ENCODE measurements around the gene TAS2R30.
"Not testable (repeated sequence)": the region's sequence is repeated elsewhere in the genome, so short reads cannot be mapped to it uniquely, and the experiment has no call there.

Gene TAS2R30

DNA sequence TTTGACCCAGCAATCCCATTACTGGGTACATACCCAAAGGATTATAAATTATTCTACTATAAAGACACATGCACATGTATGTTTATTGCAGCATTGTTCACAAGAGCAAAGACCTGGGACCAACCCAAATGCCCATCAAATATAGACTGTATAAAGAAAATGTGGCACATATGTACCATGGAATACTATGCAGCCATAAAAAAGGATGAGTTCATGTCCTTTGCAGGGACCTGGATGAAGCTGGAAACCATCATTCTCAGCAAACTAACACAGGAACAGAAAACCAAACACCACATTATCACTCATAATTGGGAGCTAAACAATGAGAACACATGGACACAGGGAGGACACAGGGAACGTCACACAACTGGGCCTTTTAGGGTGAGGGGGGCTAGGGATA lies 20.3 kb downstream of the TAS2R30 start:
- not testable (repeated sequence) for DNase-seq

DNA sequence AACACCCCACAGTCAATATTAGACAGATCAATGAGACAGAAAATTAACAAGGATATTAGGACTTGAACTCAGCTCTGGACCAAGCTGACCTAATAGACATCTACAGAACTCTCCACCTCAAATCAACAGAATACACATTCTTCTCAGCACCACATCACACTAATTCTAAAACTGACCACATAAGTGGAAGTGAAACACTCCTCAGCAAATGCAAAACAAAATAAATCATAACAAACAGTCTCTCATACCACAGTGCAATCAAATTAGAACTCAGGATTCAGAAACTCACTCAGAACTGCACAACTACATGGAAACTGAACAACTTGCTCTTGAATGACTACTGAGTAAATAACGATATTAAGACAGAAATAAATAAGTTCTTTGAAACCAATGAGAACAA lies 23.2 kb downstream of the TAS2R30 start:
- not testable (repeated sequence) for DNase-seq

- no peak for DNase-seq
These were observed 25.6 kb downstream of the TAS2R30 start for GRCh38 chr12:11108862-11109261.

DNA sequence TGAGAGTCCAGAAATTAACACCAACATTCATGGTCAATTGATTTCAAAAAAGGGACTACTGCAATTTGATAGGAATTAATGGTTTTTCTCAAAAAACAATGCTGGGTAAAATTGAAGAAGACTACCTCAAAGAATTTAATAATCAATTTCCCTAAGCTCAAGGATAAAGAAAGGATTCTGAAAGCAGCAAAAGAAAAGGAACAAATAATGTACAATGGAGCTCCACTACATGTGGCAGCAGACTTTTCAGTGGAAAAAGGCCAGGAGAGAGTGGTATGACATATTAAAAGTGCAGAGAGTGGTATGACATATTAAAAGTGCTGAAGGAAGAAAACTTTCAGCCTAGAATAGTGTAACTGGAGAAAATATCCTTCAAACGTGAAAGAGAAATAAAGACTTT lies 26.7 kb downstream of the TAS2R30 start:
- no peak for DNase-seq

DNA sequence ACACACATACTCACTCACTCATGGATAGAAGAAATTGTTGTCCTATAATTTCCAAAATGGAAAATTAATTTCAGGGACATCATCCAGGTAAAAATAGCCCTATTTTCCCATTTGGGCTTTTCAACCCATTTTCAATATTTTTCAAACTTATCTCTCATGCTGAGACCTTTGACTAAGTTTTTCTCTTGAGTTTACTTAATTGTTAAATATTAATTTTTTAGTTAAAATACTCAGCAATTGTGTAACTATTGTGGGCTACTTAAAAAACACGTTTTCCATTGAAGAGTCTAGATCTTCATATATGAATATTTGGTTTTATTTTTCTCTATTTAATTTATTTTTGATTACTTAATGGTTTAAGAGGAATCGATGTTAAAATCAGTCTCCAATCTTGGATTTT lies 28.2 kb downstream of the TAS2R30 start:
- DNase-seq: no peak

GRCh38 chr12:11105546-11105945 lies 28.9 kb downstream of the TAS2R30 start:
- no peak for DNase-seq

GRCh38 chr12:11094910-11095309 lies 39.5 kb downstream of the TAS2R30 start:
- DNase-seq: not testable (repeated sequence)

- no peak for DNase-seq
These were observed 42.3 kb downstream of the TAS2R30 start, which contains the start of gene TAS2R43 for GRCh38 chr12:11092128-11092527. Gene TAS2R43, minus strand, starts transcription at chr12:11092313. Its CDS starts 84 bp downstream, at chr12:11092229.

- DNase-seq: no peak
These were observed 45.2 kb downstream of the TAS2R30 start for GRCh38 chr12:11089246-11089645.

DNA sequence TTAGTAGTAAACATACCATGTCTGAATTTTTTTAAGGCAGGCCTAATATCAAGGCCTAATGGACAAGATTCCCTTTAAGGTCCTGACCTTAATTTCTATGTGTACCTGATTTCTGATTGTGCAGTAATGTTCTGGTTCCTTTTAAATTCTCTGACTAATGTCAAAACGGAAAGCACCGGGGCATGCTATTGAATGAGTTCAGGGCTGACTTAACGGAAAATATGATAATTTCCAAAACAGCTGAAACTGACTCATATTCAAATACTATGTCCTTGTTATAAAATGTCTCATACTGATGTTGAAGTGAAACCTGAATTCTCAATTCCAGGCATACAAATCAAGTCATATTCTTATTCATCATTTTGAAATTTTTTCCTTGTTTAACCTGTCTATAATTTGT lies 49.0 kb downstream of the TAS2R30 start:
- no peak for DNase-seq
